K562 (cell line): ENCODE results near the gene CDC45. TPM values are rescaled to one million over a fixed set of nuclear protein-coding genes. Genes with fewer than 3 reads are reported as not detected.

Experiments
- ATAC-seq: fragments of 200-7000 bp; cut with Tn5 transposase; 3 replicates; pipeline ENCODE4 v1.9.1; 2020; ENCODE audit warnings: moderate library complexity
- BruUV-seq: library from RNA; stranded (reverse); fragments of 400-500 nt; replicated peaks from 2 replicates; lab custom pipeline; 2021; lab: Mats Ljungman, UMichigan
- CTCF ChIA-PET: fragments of 300-600 bp; formaldehyde crosslinking; extraction: SDS; loops from one replicate; lab custom pipeline; 2021; ENCODE audit warnings: low intra/inter-chr PET ratio; lab: Yijun Ruan, JAX
- POLR2A ChIA-PET: fragments of 300-600, 350-650 bp; sonication (Branson Sonifier 250); formaldehyde crosslinking; extraction: SDS; loops from one replicate; lab custom pipeline; 2021; ENCODE audit warnings: antibody characterized with exemption, inconsistent platforms; lab: Yijun Ruan, JAX
- DNase-seq, 4 experiments: peaks; one replicate each; pipeline versions ENCODE4 v3.0.0 to v3.0.0-alpha.2; 2011 to 2018; ENCODE audit warnings: low spot score in 3 of 4, mixed read lengths in 3 of 4; ENCODE audit errors: extremely low read depth in 1 of 4
- FAIRE-seq: peaks from 2 replicates; lab custom pipeline; 2011; peaks lifted over from hg19 to GRCh38; lab: Jason Lieb, UNC
- H2AFZ ChIP-seq: 2 replicates; pipeline ENCODE4 v1.6.0; 2011; ENCODE audit warnings: low read depth, low read length, control low read depth, inconsistent platforms
- H3K27ac ChIP-seq: fragments of 200-600 bp; 3 replicates; pipeline ENCODE4 v1.8.0; 2011; ENCODE audit warnings: low read depth, mild to moderate bottlenecking, control low read depth, inconsistent platforms, low read length, moderate library complexity, mixed read lengths; ENCODE audit errors: extremely low read depth
- H3K27me3 ChIP-seq, 2 experiments: fragments of 300-600 bp in 1 of 2; 2 replicates in 1 of 2; 3 replicates in 1 of 2; pipeline versions ENCODE4 v1.6.0 to v1.8.0; 2011; ENCODE audit warnings: inconsistent platforms in 2 of 2, low read length in 2 of 2, mild to moderate bottlenecking in 1 of 2, mixed read lengths in 1 of 2, moderate library complexity in 1 of 2; ENCODE audit not compliant: control insufficient read depth in 2 of 2, insufficient read depth in 2 of 2
- H3K36me3 ChIP-seq: fragments of 300-600 bp; 3 replicates; pipeline ENCODE4 v1.8.0; 2011; ENCODE audit warnings: mild to moderate bottlenecking, low read length, inconsistent platforms; ENCODE audit not compliant: control insufficient read depth, insufficient read depth
- H3K4me1 ChIP-seq, 2 experiments: fragments of 200-600 bp in 1 of 2; replicated peaks in 1 of 2; 2 replicates in 1 of 2; 3 replicates in 1 of 2; pipeline versions ENCODE4 v1.5.1 to v1.8.0; 2011; ENCODE audit warnings: inconsistent platforms in 2 of 2, low read length in 2 of 2, mild to moderate bottlenecking in 1 of 2, mixed read lengths in 1 of 2, moderate library complexity in 1 of 2; ENCODE audit not compliant: control insufficient read depth in 2 of 2, insufficient read depth in 2 of 2
- H3K4me2 ChIP-seq: 2 replicates; pipeline ENCODE4 v1.6.1; 2011; ENCODE audit warnings: low read length, control low read depth, inconsistent platforms, mixed read lengths; ENCODE audit not compliant: insufficient read depth
- H3K4me3 ChIP-seq: fragments of 200-600 bp; sonication (generic), shearing (Covaris generic); 2 replicates; pipeline ENCODE4 v1.5.1; 2016; ENCODE audit warnings: control low read depth, inconsistent platforms
- H3K79me2 ChIP-seq: fragments of 200-600 bp; 3 replicates; pipeline ENCODE4 v1.8.0; 2011; ENCODE audit warnings: low read length, inconsistent platforms; ENCODE audit not compliant: control insufficient read depth, insufficient read depth
- H3K9ac ChIP-seq, 2 experiments: 2 replicates each; pipeline versions ENCODE4 v1.6.0 to v1.6.1; 2011; ENCODE audit warnings: low read depth in 2 of 2, low read length in 2 of 2, control low read depth in 1 of 2, inconsistent platforms in 1 of 2, mild to moderate bottlenecking in 1 of 2, mixed read lengths in 1 of 2; ENCODE audit not compliant: insufficient read depth in 1 of 2
- H3K9me1 ChIP-seq: one replicate; pipeline ENCODE4 v1.6.0; 2011; ENCODE audit warnings: inconsistent platforms, mild to moderate bottlenecking, low read length, moderate library complexity; ENCODE audit not compliant: control insufficient read depth, insufficient read depth
- H3K9me3 ChIP-seq: replicated peaks from 2 replicates; pipeline ENCODE4 v1.5.1; 2011; ENCODE audit warnings: low read depth, low read length, inconsistent platforms; ENCODE audit not compliant: control insufficient read depth, insufficient read depth
- H4K20me1 ChIP-seq: replicated peaks from 2 replicates; pipeline ENCODE4 v1.6.1; 2011; ENCODE audit warnings: low read length, inconsistent platforms, mixed read lengths; ENCODE audit not compliant: control insufficient read depth, insufficient read depth
- ARID4B ChIP-seq: sonication (generic); formaldehyde crosslinking; IDR thresholded peaks from 2 replicates; pipeline ENCODE4 v1.8.0; 2022; ENCODE audit warnings: mild to moderate bottlenecking, missing genetic modification reagents
- ILK ChIP-seq: fragments of 450-650 bp; IDR thresholded peaks from 2 replicates; pipeline ENCODE4 v1.6.1; 2016; ENCODE audit warnings: missing genetic modification characterization, low read depth, mild to moderate bottlenecking, missing compliant biosample characterization, moderate library complexity, borderline replicate concordance
- MTA1 ChIP-seq: fragments of 450-650 bp; IDR thresholded peaks from 2 replicates; pipeline ENCODE4 v1.6.1; 2017; ENCODE audit warnings: borderline replicate concordance
- POLR2A ChIP-seq: fragments of 450-650 bp; conservative IDR thresholded peaks from 2 replicates; pipeline ENCODE4 v1.6.1; 2016
- POLR2AphosphoS5 ChIP-seq: IDR thresholded peaks from 2 replicates; pipeline ENCODE4 v1.6.1; 2011; ENCODE audit warnings: mild to moderate bottlenecking, low read depth, low read length, moderate library complexity; ENCODE audit not compliant: control insufficient read depth, insufficient read depth
- RAD51 ChIP-seq: fragments of 450-650 bp; IDR thresholded peaks from 2 replicates; pipeline ENCODE4 v1.7.1; 2016; ENCODE audit warnings: low read depth, mild to moderate bottlenecking, borderline replicate concordance
- RBM39 ChIP-seq: fragments of 200-400 bp; formaldehyde crosslinking; optimal IDR thresholded peaks from 2 replicates; pipeline ENCODE3; 2018; ENCODE audit warnings: low read depth, low read length
- ZC3H11A ChIP-seq: IDR thresholded peaks from 2 replicates; pipeline ENCODE4 v1.6.1; 2012; ENCODE audit warnings: low read depth, low read length, improper control_type of control experiment
- ZNF124 ChIP-seq: sonication (generic); formaldehyde crosslinking; IDR thresholded peaks from 2 replicates; pipeline ENCODE4 v1.8.1; 2022; ENCODE audit warnings: missing genetic modification reagents
- ZNF282 ChIP-seq: sonication (generic); formaldehyde crosslinking; IDR thresholded peaks from 2 replicates; pipeline ENCODE4 v1.8.1; 2023; ENCODE audit warnings: missing genetic modification reagents
- ZNF444 ChIP-seq: fragments of 250-450 bp; sonication (Bioruptor Pico); IDR thresholded peaks from 2 replicates; pipeline ENCODE4 v1.4.0; 2020; ENCODE audit warnings: mild to moderate bottlenecking, moderate library complexity
- WGBS: fragments of 100-300 bp; shearing (Covaris generic); methylation state at CpG from one replicate; pipeline ENCODE4 v1.1.6; 2016; ENCODE audit warnings: low coverage, mixed read lengths; ENCODE audit not compliant: insufficient coverage; ENCODE audit errors: missing lambda C conversion rate; 5-methylcytosine and 5-hydroxymethylcytosine counted together
- in situ Hi-C: fragments of 300-500 bp; cut with MboI; formaldehyde crosslinking; loops from 4 replicates; pipeline ENCODE4 v1.15.0; 2018; ENCODE audit warnings: inconsistent platforms, mixed read lengths
- intact Hi-C: fragments of 100-400 bp; cut with micrococcal nuclease; formaldehyde crosslinking; loops from 2 replicates; pipeline ENCODE4 v1.14.2; 2022
- polyA plus RNA-seq, 8 experiments: library from polyadenylated mRNA; depleted of rRNA in 4 of 8; stranded (reverse) in 5 of 8; unstranded in 3 of 8; fragments of >200 nt; fragmentation: Nextera tagmentation in 2 of 8; fragmentation: Illumina TruSeq in 1 of 8; extraction: Ambion mirVana in 2 of 8; extraction: Trizol in 1 of 8; gene quantifications; 2 replicates each; pipeline versions ENCODE4 v1.2.1 to v1.2.3, GENCODE V29; 2011 to 2014; ENCODE audit warnings: inconsistent platforms in 1 of 8, missing spikeins in 1 of 8
- total RNA-seq, 7 experiments: library from RNA; depleted of rRNA in 6 of 7; stranded (reverse); fragments of >200 nt in 6 of 7; fragmentation: Illumina TruSeq in 2 of 7; extraction: Trizol in 2 of 7; gene quantifications; 2 replicates each; pipeline versions ENCODE4 v1.2.1 to v1.2.3, GENCODE V29; 2011 to 2021; ENCODE audit warnings: low replicate concordance in 1 of 7
- TF ChIP-seq, protein P1 (sequence below): sonication (generic); formaldehyde crosslinking; IDR thresholded peaks from 2 replicates; pipeline ENCODE4 v1.8.1; 2023; ENCODE audit warnings: mild to moderate bottlenecking, missing genetic modification reagents, moderate library complexity
- TF ChIP-seq, protein P2 (sequence below): fragments of 450-650 bp; formaldehyde crosslinking; IDR thresholded peaks from 2 replicates; pipeline ENCODE4 v1.4.0; 2022; ENCODE audit warnings: missing genetic modification characterization

CDC45 gene
- total and polyA plus RNA-seq, 9 of the 15 experiments (the other 6 are each of a cell fraction or from before 2014, with no cell fraction given), result 251 to 580 (median 410) TPM

DNA sequence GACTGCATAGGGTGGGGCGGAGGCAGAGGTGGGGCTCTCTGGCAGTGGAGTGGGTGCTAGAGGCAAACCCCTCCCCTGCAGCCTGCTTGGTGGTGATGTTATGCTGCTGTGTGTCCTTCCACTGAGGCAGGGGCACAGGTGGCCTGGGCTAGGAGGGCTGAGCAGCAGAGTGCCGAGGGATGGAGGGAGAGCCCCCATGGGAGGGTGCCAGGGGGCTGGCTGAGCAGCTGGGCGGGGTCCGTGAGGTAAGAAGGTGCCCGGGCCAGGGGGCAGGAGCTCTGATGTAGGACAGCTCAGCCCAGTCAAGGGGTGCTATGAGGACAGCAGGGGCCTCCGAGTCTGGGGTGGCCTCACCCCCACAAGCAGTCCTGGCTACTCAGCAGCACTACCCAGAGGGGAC is 40.3 kb downstream of the CDC45 start (continued):
- TF ChIP-seq ZNF124, result 0 out of 2 replicates have a peak, but pooled peaks have one; percentile 25
- TF ChIP-seq, all 486 proteins: peak for 10

DNA sequence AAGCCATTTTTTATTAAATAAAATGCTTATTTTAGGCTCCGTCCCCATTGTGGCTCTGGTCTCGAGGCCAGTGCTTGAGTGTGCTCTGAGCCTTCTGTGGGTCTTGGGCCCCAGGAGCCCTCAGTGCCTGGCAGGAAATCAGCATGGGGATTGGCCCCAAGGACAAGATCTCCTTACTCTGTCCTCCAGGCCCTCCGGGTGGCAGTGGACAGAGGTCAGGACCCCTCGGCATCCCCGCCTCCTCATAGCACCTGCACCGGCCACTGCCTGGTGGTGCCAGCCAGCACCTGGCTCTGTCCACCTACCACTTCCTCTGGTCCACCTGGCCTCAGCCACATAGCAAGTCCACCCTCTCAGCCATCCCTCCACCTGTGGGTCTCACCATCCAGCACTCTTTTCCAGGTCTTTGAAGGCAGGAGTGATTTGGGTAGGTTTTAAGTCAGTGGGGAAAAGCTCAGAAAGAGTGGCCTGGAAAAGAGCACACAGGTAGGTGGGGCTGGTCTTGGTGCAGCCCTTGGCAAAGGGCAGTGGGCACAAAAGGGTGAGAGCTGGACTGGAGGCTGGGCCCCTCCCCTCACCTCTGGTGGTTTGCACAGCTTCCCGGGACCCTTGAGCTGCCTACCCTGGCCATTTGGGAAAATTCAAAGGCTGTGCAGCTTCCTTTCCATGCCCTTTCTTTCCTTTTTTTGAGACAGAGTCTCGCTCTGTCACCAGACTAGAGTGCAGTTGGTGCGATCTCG is 41.0 kb downstream of the CDC45 start:
- Histone ChIP-seq H3K4me1 (peaks cover 0 to 44% of the 10 kb centered on the region in 2 experiments; a peak in 3 of 5 replicates), H4K20me1 (peaks cover 5% of the 10 kb centered on the region), H3K27me3 (no peaks in the 10 kb centered on the region), H3K4me2 (no peak overlapping the region), H3K27ac (no peak overlapping the region), H3K9me3 (no peaks in the 10 kb centered on the region), H3K36me3 (peaks cover 70% of the 10 kb centered on the region), H3K4me3 (no peak overlapping the region), H3K9ac (peak overlapping the region in 1 of 2 experiments; percentile 12; a peak in 1 of 4 replicates), H3K79me2 (no peaks in the 10 kb centered on the region), H3K9me1 (peaks cover 2% of the 10 kb centered on the region), H2AFZ (no peak overlapping the region)
- in situ Hi-C loops (no loop called here), intact Hi-C loops (no loop called here)
- POLR2A ChIA-PET, result interaction anchor here (0.6 to 2.8 kb wide), 13 partner anchors 10 to 524 kb away, joined by 3 to 22 read pairs (median 5); partner anchors contain the start of gene C22orf39
- WGBS, result 94% methylated on average over 10 of the region's 10 CpGs
- ATAC-seq (no peak), DNase-seq (peak in 1 of 4 experiments; percentile 53), FAIRE-seq (peak; percentile 48)
- BruUV-seq, result no TSS peak
- CTCF ChIA-PET, result no interaction called here
- TF ChIP-seq ZNF282 (CRISPR knock-in tag) (0 out of 2 replicates have a peak, but pooled peaks have one; percentile 80), ZNF444 (no peak), POLR2AphosphoS5 (peak; percentile 30; the same call in 1 of the 2 replicates), RAD51 (no peak), MTA1 (no peak), ILK (no peak), ZC3H11A (no peak), POLR2A (0 out of 2 replicates have a peak, but pooled peaks have one; percentile 6), RBM39 (peak; percentile 43), ARID4B (0 out of 2 replicates have a peak, but pooled peaks have one; percentile 11)
- TF ChIP-seq, protein P1, sequence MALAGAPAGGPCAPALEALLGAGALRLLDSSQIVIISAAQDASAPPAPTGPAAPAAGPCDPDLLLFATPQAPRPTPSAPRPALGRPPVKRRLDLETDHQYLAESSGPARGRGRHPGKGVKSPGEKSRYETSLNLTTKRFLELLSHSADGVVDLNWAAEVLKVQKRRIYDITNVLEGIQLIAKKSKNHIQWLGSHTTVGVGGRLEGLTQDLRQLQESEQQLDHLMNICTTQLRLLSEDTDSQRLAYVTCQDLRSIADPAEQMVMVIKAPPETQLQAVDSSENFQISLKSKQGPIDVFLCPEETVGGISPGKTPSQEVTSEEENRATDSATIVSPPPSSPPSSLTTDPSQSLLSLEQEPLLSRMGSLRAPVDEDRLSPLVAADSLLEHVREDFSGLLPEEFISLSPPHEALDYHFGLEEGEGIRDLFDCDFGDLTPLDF (CRISPR knock-in tag), result no peak
- TF ChIP-seq, protein P2, sequence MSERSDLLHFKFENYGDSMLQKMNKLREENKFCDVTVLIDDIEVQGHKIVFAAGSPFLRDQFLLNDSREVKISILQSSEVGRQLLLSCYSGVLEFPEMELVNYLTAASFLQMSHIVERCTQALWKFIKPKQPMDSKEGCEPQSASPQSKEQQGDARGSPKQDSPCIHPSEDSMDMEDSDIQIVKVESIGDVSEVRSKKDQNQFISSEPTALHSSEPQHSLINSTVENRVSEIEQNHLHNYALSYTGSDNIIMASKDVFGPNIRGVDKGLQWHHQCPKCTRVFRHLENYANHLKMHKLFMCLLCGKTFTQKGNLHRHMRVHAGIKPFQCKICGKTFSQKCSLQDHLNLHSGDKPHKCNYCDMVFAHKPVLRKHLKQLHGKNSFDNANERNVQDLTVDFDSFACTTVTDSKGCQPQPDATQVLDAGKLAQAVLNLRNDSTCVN (CRISPR knock-in tag), result no peak
